Measurements from ENCODE around the gene TSEN15. TPM values are rescaled to one million over a fixed set of nuclear protein-coding genes. Genes with fewer than 3 reads are reported as not detected.

The TSEN15 gene
- total and polyA plus RNA-seq, 9 of the 15 experiments (the other 6 are each of a cell fraction or from before 2014, with no cell fraction given): 25.6 to 121 (median 91.3) TPM

DNA sequence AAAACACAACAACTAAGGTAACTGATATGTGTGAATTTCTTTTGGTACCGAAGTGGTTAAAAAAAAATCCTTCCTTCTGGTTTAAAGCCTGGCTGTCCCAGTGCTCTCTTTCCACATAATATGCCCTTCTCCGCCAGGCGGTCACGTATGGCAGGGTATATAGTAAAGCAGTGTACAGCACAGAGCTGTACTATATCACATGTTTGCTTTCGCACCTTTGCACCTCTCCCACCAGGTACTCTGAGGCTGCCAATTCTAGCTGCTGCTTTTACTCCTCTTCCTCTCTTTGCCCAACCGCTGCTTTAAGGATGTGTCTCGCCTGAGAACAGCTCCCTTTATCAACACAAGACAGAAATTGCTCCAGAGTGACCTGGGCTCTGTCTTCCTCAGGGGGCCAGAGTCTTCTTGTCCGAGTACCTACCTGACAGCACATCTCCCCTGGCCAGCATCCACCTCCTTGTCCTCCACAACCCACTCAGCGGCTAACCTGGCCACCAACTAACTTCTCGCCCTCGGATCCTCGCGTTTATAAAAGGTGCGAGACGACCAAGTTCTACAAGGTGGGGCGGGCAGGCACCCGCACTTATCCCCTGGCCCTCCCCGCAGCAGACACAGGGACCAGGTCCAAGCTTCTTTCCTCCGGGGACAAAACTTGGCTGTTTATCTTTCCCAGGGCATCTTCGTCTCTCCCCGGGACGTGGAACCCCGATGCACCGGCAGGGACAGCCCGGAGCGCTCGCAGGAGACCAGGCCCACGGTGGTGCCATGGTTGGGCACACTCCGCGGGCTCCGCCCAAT lies 15.6 kb upstream of the TSEN15 start (continued):
- TF ChIP-seq, protein P1, sequence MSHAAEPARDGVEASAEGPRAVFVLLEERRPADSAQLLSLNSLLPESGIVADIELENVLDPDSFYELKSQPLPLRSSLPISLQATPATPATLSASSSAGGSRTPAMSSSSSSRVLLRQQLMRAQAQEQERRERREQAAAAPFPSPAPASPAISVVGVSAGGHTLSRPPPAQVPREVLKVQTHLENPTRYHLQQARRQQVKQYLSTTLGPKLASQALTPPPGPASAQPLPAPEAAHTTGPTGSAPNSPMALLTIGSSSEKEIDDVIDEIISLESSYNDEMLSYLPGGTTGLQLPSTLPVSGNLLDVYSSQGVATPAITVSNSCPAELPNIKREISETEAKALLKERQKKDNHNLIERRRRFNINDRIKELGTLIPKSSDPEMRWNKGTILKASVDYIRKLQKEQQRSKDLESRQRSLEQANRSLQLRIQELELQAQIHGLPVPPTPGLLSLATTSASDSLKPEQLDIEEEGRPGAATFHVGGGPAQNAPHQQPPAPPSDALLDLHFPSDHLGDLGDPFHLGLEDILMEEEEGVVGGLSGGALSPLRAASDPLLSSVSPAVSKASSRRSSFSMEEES (CRISPR knock-in tag; IDR thresholded peaks at IDR 0.05): no peak; the same call in 1 of the 2 replicates
- TF ChIP-seq FOXA3 (CRISPR knock-in tag; conservative IDR thresholded peaks at IDR 0.05 in 1 of 2, IDR thresholded peaks at IDR 0.05 in 1 of 2) (peak in 1 of 2 experiments; percentile 80; a peak in 2 of 4 replicates), ZNF717 (CRISPR knock-in tag; IDR thresholded peaks at IDR 0.05) (no peak), NELFE (IDR thresholded peaks at IDR 0.05; ENCODE audit: insufficient read depth, insufficient read length) (no peak), ILF3 (IDR thresholded peaks at IDR 0.05; ENCODE audit: borderline replicate concordance) (no peak), PHTF2 (CRISPR knock-in tag; IDR thresholded peaks at IDR 0.05) (no peak), ZNF644 (tag; IDR thresholded peaks at IDR 0.05; ENCODE audit: low read depth) (no peak), ZNF431 (CRISPR knock-in tag; IDR thresholded peaks at IDR 0.05) (no peak; the same call in 1 of the 2 replicates), PTRF (tag; IDR thresholded peaks at IDR 0.05) (no peak), FOXK1 (CRISPR knock-in tag; IDR thresholded peaks at IDR 0.05; ENCODE audit: borderline replicate concordance) (0 out of 2 replicates have a peak, but pooled peaks have one; percentile 76), MCM7 (IDR thresholded peaks at IDR 0.05) (no peak), PPARD (CRISPR knock-in tag; IDR thresholded peaks at IDR 0.05) (no peak), BDP1 (IDR thresholded peaks at IDR 0.05; ENCODE audit: insufficient read depth, insufficient read length) (no peak), EZH2 (IDR thresholded peaks at IDR 0.05; ENCODE audit: borderline replicate concordance, low read depth, low read length) (no peak)
- TF ChIP-seq, protein P2, sequence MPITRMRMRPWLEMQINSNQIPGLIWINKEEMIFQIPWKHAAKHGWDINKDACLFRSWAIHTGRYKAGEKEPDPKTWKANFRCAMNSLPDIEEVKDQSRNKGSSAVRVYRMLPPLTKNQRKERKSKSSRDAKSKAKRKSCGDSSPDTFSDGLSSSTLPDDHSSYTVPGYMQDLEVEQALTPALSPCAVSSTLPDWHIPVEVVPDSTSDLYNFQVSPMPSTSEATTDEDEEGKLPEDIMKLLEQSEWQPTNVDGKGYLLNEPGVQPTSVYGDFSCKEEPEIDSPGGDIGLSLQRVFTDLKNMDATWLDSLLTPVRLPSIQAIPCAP (CRISPR knock-in tag; IDR thresholded peaks at IDR 0.05; ENCODE audit: borderline replicate concordance): no peak
- TF ChIP-seq, protein P3, sequence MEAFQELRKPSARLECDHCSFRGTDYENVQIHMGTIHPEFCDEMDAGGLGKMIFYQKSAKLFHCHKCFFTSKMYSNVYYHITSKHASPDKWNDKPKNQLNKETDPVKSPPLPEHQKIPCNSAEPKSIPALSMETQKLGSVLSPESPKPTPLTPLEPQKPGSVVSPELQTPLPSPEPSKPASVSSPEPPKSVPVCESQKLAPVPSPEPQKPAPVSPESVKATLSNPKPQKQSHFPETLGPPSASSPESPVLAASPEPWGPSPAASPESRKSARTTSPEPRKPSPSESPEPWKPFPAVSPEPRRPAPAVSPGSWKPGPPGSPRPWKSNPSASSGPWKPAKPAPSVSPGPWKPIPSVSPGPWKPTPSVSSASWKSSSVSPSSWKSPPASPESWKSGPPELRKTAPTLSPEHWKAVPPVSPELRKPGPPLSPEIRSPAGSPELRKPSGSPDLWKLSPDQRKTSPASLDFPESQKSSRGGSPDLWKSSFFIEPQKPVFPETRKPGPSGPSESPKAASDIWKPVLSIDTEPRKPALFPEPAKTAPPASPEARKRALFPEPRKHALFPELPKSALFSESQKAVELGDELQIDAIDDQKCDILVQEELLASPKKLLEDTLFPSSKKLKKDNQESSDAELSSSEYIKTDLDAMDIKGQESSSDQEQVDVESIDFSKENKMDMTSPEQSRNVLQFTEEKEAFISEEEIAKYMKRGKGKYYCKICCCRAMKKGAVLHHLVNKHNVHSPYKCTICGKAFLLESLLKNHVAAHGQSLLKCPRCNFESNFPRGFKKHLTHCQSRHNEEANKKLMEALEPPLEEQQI (IDR thresholded peaks at IDR 0.05): no peak
- TF ChIP-seq, protein P4, sequence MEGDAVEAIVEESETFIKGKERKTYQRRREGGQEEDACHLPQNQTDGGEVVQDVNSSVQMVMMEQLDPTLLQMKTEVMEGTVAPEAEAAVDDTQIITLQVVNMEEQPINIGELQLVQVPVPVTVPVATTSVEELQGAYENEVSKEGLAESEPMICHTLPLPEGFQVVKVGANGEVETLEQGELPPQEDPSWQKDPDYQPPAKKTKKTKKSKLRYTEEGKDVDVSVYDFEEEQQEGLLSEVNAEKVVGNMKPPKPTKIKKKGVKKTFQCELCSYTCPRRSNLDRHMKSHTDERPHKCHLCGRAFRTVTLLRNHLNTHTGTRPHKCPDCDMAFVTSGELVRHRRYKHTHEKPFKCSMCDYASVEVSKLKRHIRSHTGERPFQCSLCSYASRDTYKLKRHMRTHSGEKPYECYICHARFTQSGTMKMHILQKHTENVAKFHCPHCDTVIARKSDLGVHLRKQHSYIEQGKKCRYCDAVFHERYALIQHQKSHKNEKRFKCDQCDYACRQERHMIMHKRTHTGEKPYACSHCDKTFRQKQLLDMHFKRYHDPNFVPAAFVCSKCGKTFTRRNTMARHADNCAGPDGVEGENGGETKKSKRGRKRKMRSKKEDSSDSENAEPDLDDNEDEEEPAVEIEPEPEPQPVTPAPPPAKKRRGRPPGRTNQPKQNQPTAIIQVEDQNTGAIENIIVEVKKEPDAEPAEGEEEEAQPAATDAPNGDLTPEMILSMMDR (IDR thresholded peaks at IDR 0.05 in 2 of 3, conservative IDR thresholded peaks at IDR 0.05 in 1 of 3; ENCODE audit: insufficient read depth in 2 of 3, low read depth in 1 of 3, low read length in 3 of 3): peak in 1 of 3 experiments; percentile 23; a peak in 2 of 6 replicates
- TF ChIP-seq, protein P5, sequence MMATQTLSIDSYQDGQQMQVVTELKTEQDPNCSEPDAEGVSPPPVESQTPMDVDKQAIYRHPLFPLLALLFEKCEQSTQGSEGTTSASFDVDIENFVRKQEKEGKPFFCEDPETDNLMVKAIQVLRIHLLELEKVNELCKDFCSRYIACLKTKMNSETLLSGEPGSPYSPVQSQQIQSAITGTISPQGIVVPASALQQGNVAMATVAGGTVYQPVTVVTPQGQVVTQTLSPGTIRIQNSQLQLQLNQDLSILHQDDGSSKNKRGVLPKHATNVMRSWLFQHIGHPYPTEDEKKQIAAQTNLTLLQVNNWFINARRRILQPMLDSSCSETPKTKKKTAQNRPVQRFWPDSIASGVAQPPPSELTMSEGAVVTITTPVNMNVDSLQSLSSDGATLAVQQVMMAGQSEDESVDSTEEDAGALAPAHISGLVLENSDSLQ (IDR thresholded peaks at IDR 0.05): no peak

Data from K562 (cell line).